H9 (cell line): ENCODE results near the gene VPS39. TPM values are rescaled to one million over a fixed set of nuclear protein-coding genes. Genes with fewer than 3 reads are reported as not detected.

Source experiments
- DNase-seq: peaks from one replicate; pipeline ENCODE4 v3.0.0-alpha.2; 2017
- H2AFZ ChIP-seq: one replicate; pipeline ENCODE4 v1.6.1; 2013; ENCODE audit warnings: mild to moderate bottlenecking, low read length, control low read depth, moderate library complexity
- H2AK5ac ChIP-seq: 2 replicates; pipeline ENCODE4 v1.6.1; 2013; ENCODE audit warnings: low read length, control low read depth, mixed read lengths; ENCODE audit not compliant: insufficient read length
- H2BK120ac ChIP-seq: one replicate; pipeline ENCODE4 v1.6.1; 2013; ENCODE audit warnings: low read depth, mild to moderate bottlenecking, low read length, control low read depth, inconsistent platforms; ENCODE audit not compliant: poor library complexity, severe bottlenecking
- H2BK12ac ChIP-seq: 2 replicates; pipeline ENCODE4 v1.6.1; 2013; ENCODE audit warnings: low read length, control low read depth, mixed read lengths, low read depth; ENCODE audit not compliant: insufficient read length
- H2BK15ac ChIP-seq: 2 replicates; pipeline ENCODE4 v1.6.1; 2013; ENCODE audit warnings: low read depth, low read length, control low read depth
- H2BK20ac ChIP-seq: one replicate; pipeline ENCODE4 v1.6.1; 2013; ENCODE audit warnings: low read depth, mild to moderate bottlenecking, low read length, control low read depth, inconsistent platforms; ENCODE audit not compliant: poor library complexity, severe bottlenecking
- H2BK5ac ChIP-seq: 2 replicates; pipeline ENCODE4 v1.6.1; 2013; ENCODE audit warnings: low read length, control low read depth, mixed read lengths; ENCODE audit not compliant: insufficient read length
- H3K14ac ChIP-seq: 2 replicates; pipeline ENCODE4 v1.6.1; 2013; ENCODE audit warnings: low read length, control low read depth; ENCODE audit not compliant: insufficient read depth
- H3K18ac ChIP-seq: 2 replicates; pipeline ENCODE4 v1.6.1; 2013; ENCODE audit warnings: low read depth, mild to moderate bottlenecking, mixed read lengths, low read length, control low read depth; ENCODE audit not compliant: insufficient read length
- H3K23ac ChIP-seq: 2 replicates; pipeline ENCODE4 v1.6.1; 2013; ENCODE audit warnings: low read length, control low read depth, mixed read lengths, low read depth; ENCODE audit not compliant: insufficient read length
- H3K23me2 ChIP-seq: 2 replicates; pipeline ENCODE4 v1.6.1; 2013; ENCODE audit warnings: low read depth, mild to moderate bottlenecking, mixed read lengths, low read length, control low read depth; ENCODE audit not compliant: insufficient read length, poor library complexity, severe bottlenecking
- H3K27ac ChIP-seq: 2 replicates; pipeline ENCODE4 v1.5.1; 2013; ENCODE audit warnings: low read length, control low read depth, mixed read lengths, low read depth; ENCODE audit not compliant: insufficient read length
- H3K27me3 ChIP-seq: 2 replicates; pipeline ENCODE4 v1.6.1; 2013; ENCODE audit warnings: low read length, control low read depth, inconsistent platforms; ENCODE audit not compliant: insufficient read depth
- H3K4ac ChIP-seq: 2 replicates; pipeline ENCODE4 v1.6.1; 2013; ENCODE audit warnings: low read depth, mild to moderate bottlenecking, control low read depth, inconsistent platforms, low read length, moderate library complexity
- H3K4me1 ChIP-seq: 2 replicates; pipeline ENCODE4 v1.6.1; 2013; ENCODE audit warnings: low read length, control low read depth, inconsistent platforms; ENCODE audit not compliant: insufficient read depth
- H3K4me2 ChIP-seq: 2 replicates; pipeline ENCODE4 v1.6.1; 2013; ENCODE audit warnings: low read length, control low read depth, mixed read lengths; ENCODE audit not compliant: insufficient read length, insufficient read depth
- H3K56ac ChIP-seq: 2 replicates; pipeline ENCODE4 v1.6.1; 2013; ENCODE audit warnings: low read depth, mild to moderate bottlenecking, mixed read lengths, low read length, control low read depth; ENCODE audit not compliant: insufficient read length
- H3K79me1 ChIP-seq: 2 replicates; pipeline ENCODE4 v1.6.1; 2013; ENCODE audit warnings: low read depth, mild to moderate bottlenecking, moderate library complexity, low read length, control low read depth, inconsistent platforms; ENCODE audit not compliant: insufficient read depth, poor library complexity, severe bottlenecking
- H3K79me2 ChIP-seq: 2 replicates; pipeline ENCODE4 v1.6.1; 2013; ENCODE audit warnings: low read length, control low read depth, inconsistent platforms; ENCODE audit not compliant: insufficient read depth
- H3K9ac ChIP-seq: 2 replicates; pipeline ENCODE4 v1.6.1; 2013; ENCODE audit warnings: low read length, control low read depth, mixed read lengths; ENCODE audit not compliant: insufficient read length; ENCODE audit errors: extremely low read depth
- H3K9me3 ChIP-seq: one replicate; pipeline ENCODE4 v1.6.1; 2013; ENCODE audit warnings: low read depth, low read length, inconsistent platforms; ENCODE audit not compliant: control insufficient read depth
- H3T11ph ChIP-seq: one replicate; pipeline ENCODE4 v1.6.1; 2013; ENCODE audit warnings: mild to moderate bottlenecking, low read length, control low read depth, inconsistent platforms
- H4K20me1 ChIP-seq: one replicate; pipeline ENCODE4 v1.6.1; 2013; ENCODE audit not compliant: control insufficient read depth, insufficient read length, insufficient read depth
- H4K5ac ChIP-seq: 2 replicates; pipeline ENCODE4 v1.6.1; 2013; ENCODE audit warnings: low read depth, mild to moderate bottlenecking, mixed read lengths, low read length, control low read depth; ENCODE audit not compliant: insufficient read length
- H4K8ac ChIP-seq: replicated peaks from 2 replicates; pipeline ENCODE4 v1.6.1; 2013; ENCODE audit warnings: low read length, control low read depth, mixed read lengths, low read depth; ENCODE audit not compliant: insufficient read length
- H4K91ac ChIP-seq: 2 replicates; pipeline ENCODE4 v1.6.1; 2013; ENCODE audit warnings: low read depth, mild to moderate bottlenecking, moderate library complexity, mixed read lengths, low read length, control low read depth; ENCODE audit not compliant: insufficient read length
- H3K27ac Mint-ChIP-seq, 3 experiments: 2 replicates in 2 of 3; 3 replicates in 1 of 3; pipeline ENCODE4 v1.8.0; 2020 to 2021; ENCODE audit warnings: mixed read lengths in 3 of 3, mild to moderate bottlenecking in 1 of 3, moderate library complexity in 1 of 3
- H3K27me3 Mint-ChIP-seq: 2 replicates; pipeline ENCODE4 v1.8.0; 2021; ENCODE audit warnings: low read depth, mild to moderate bottlenecking, moderate library complexity, mixed read lengths
- H3K36me3 Mint-ChIP-seq, 3 experiments: 2 replicates in 2 of 3; 3 replicates in 1 of 3; pipeline ENCODE4 v1.8.0; 2020 to 2021; ENCODE audit warnings: low read depth in 3 of 3, mixed read lengths in 3 of 3; ENCODE audit not compliant: insufficient read depth in 1 of 3
- H3K4me1 Mint-ChIP-seq, 2 experiments: 2 replicates each; pipeline ENCODE4 v1.8.0; 2020; ENCODE audit warnings: mixed read lengths in 2 of 2
- H3K4me3 Mint-ChIP-seq, 2 experiments: 2 replicates in 1 of 2; 3 replicates in 1 of 2; pipeline ENCODE4 v1.8.0; 2020 to 2021; ENCODE audit warnings: mild to moderate bottlenecking in 2 of 2, mixed read lengths in 2 of 2, moderate library complexity in 1 of 2
- H3K9me3 Mint-ChIP-seq, 2 experiments: 2 replicates in 1 of 2; 3 replicates in 1 of 2; pipeline ENCODE4 v1.8.0; 2020; ENCODE audit warnings: mild to moderate bottlenecking in 2 of 2, mixed read lengths in 2 of 2, moderate library complexity in 1 of 2
- CTCF ChIP-seq: fragments of 200-600 bp; sonication (generic); conservative IDR thresholded peaks from 3 replicates; pipeline ENCODE4 v1.8.0; 2021; ENCODE audit warnings: antibody characterized with exemption, mild to moderate bottlenecking
- WGBS: extraction: QIAGEN DNeasy Blood & Tissue Kit; methylation state at CpG from one replicate; pipeline ENCODE4 v1.1.7; 2013; ENCODE audit warnings: missing lambda C conversion rate, low lambda C conversion rate, mixed read lengths; ENCODE audit not compliant: insufficient read length; ENCODE audit errors: extremely low coverage; 5-methylcytosine and 5-hydroxymethylcytosine counted together
- total RNA-seq: library from RNA; stranded (reverse); gene quantifications from 2 replicates; pipeline ENCODE4 v1.2.1, GENCODE V29; 2021

The VPS39 gene
- total RNA-seq, 1 experiment from 2014 or later = 48.6 TPM

- Histone ChIP-seq H4K8ac (no peak overlapping the region), H2BK120ac (no peak overlapping the region), H3T11ph (no peak overlapping the region), H3K27ac (no peak overlapping the region), H2BK5ac (no peak overlapping the region), H3K27me3 (no peaks in the 10 kb centered on the region), H4K5ac (no peak overlapping the region), H3K18ac (no peak overlapping the region), H2AFZ (no peak overlapping the region), H3K4me1 (no peaks in the 10 kb centered on the region), H3K79me2 (no peaks in the 10 kb centered on the region), H3K4me2 (no peak overlapping the region), H2BK20ac (no peak overlapping the region), H3K4ac (no peak overlapping the region), H3K56ac (no peak overlapping the region), H4K91ac (no peak overlapping the region), H2AK5ac (no peak overlapping the region), H3K23me2 (no peaks in the 10 kb centered on the region), H3K23ac (no peak overlapping the region), H3K9ac (no peak overlapping the region), H2BK15ac (no peak overlapping the region), H3K9me3 (no peaks in the 10 kb centered on the region), H2BK12ac (no peak overlapping the region), H3K14ac (no peak overlapping the region), H4K20me1 (no peaks in the 10 kb centered on the region), H3K79me1 (no peaks in the 10 kb centered on the region)
- Mint-ChIP-seq H3K27ac (no peak overlapping the region), H3K36me3 (peaks cover 0 to 2% (median 0%) of the 10 kb centered on the region in 3 experiments; a peak in 1 of 7 replicates), H3K27me3 (peaks cover 4% of the 10 kb centered on the region; the same call in 1 of the 2 replicates), H3K4me1 (peaks cover 0 to 2% of the 10 kb centered on the region in 2 experiments; a peak in 2 of 4 replicates), H3K9me3 (peaks cover 9 to 11% of the 10 kb centered on the region in 2 experiments), H3K4me3 (no peak overlapping the region)
- no CpG with 5 or more reads among the region's 4 CpGs for WGBS
- TF ChIP-seq CTCF = no peak
- no peak for DNase-seq
These were observed 69.7 kb downstream of the VPS39 start for GRCh38 chr15:42138411-42138810.
